GM12878 (cell line): ENCODE measurements around the gene CARM1.

Experiments used
- CBX5 ChIP-seq: sonication (generic); IDR thresholded peaks from 2 replicates; pipeline ENCODE4 v1.6.1; 2016; ENCODE audit warnings: low read depth, moderate library complexity, mild to moderate bottlenecking, inconsistent platforms
- CTCF ChIP-seq, 3 experiments: IDR thresholded peaks in 2 of 3; conservative IDR thresholded peaks in 1 of 3; 2 replicates each; pipeline ENCODE4 v1.5.1; 2011; ENCODE audit warnings: low read depth in 3 of 3, low read length in 3 of 3, mild to moderate bottlenecking in 3 of 3, control low read depth in 2 of 3, moderate library complexity in 2 of 3, inconsistent platforms in 1 of 3, mixed read lengths in 1 of 3; ENCODE audit not compliant: control insufficient read depth in 2 of 3, insufficient read depth in 1 of 3; ENCODE audit errors: extremely low read depth in 1 of 3
- EP300 ChIP-seq, 2 experiments: fragments of 150-350 bp in 1 of 2; IDR thresholded peaks; 2 replicates each; pipeline ENCODE4 v1.6.1; 2011 to 2012; ENCODE audit warnings: low read depth in 2 of 2, low read length in 2 of 2, borderline replicate concordance in 1 of 2, improper control_type of control experiment in 1 of 2, inconsistent platforms in 1 of 2; ENCODE audit not compliant: control insufficient read depth in 1 of 2
- EZH2 ChIP-seq: IDR thresholded peaks from 2 replicates; pipeline ENCODE4 v1.6.1; 2012; ENCODE audit warnings: low read depth, mild to moderate bottlenecking, control low read depth, inconsistent platforms, low read length, borderline replicate concordance; ENCODE audit not compliant: control insufficient read depth
- HDAC2 ChIP-seq: fragments of 200-600 bp; sonication (generic); IDR thresholded peaks from 2 replicates; pipeline ENCODE4 v1.6.1; 2017
- NR2F1 ChIP-seq: fragments of 450-650 bp; conservative IDR thresholded peaks from 2 replicates; pipeline ENCODE4 v1.6.1; 2017; ENCODE audit warnings: mild to moderate bottlenecking
- POLR2A ChIP-seq: IDR thresholded peaks from 2 replicates; pipeline ENCODE4 v1.6.1; 2011; ENCODE audit warnings: low read depth, mild to moderate bottlenecking, low read length
- POU2F2 ChIP-seq: IDR thresholded peaks from 3 replicates; pipeline ENCODE4 v1.6.1; 2011; ENCODE audit warnings: low read depth, mild to moderate bottlenecking, low read length, borderline replicate concordance
- SRF ChIP-seq, 2 experiments: IDR thresholded peaks; 2 replicates each; pipeline ENCODE4 v1.6.1; 2011; ENCODE audit warnings: low read depth in 2 of 2, low read length in 2 of 2, mild to moderate bottlenecking in 1 of 2, moderate library complexity in 1 of 2
- ZNF24 ChIP-seq: fragments of 450-650 bp; IDR thresholded peaks from 2 replicates; pipeline ENCODE4 v1.6.1; 2017; ENCODE audit warnings: antibody characterized with exemption, mild to moderate bottlenecking
- ZNF687 ChIP-seq: fragments of 450-650 bp; IDR thresholded peaks from 2 replicates; pipeline ENCODE4 v1.6.1; 2017; ENCODE audit warnings: mild to moderate bottlenecking, moderate library complexity
- TF ChIP-seq, protein P1 (sequence below): IDR thresholded peaks from 2 replicates; pipeline ENCODE4 v1.6.1; 2011; ENCODE audit warnings: low read depth, low read length, improper control_type of control experiment, borderline replicate concordance

DNA sequence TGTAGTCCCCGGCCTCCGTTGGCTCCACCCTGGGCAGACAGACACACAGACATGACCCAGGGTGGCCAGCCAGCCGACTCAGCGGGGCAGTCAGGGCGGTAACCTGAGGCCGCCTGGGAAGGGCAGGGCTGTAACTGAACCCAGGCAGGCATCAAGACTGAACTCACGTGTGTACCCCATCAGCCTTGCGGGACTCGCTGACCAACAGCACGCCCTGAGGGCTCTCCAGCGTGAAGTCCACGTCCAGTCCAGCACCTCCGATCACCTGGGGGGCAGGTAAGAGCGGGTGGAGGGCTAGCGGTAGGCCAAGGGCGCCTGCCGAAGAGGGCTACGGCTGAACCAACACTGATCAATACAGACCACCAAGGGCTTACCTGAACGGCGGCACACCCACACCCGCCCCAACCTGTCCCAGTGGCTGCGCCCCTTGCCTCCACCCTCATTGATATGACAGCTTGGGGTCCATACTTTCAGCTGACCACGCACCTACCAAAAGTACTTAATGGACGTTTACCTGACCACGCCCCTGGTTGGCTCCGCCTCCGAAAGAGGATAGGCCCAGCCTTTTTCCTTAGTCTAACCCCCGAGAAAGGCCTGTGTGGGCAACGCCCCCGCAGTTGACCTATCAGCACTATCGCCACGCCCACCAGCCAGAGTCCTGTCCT lies 36.1 kb upstream of the CARM1 start:
- TF ChIP-seq NR2F1 (no peak), SRF (IDR thresholded peaks at IDR 0.05; ENCODE audit: low read depth in 2 of 2, low read length in 2 of 2) (no peak), POLR2A (peak; percentile 49; the same call in 1 of the 2 replicates), CTCF (IDR thresholded peaks at IDR 0.05 in 2 of 3, conservative IDR thresholded peaks at IDR 0.05 in 1 of 3; ENCODE audit: control insufficient read depth in 2 of 3, extremely low read depth in 1 of 3, insufficient read depth in 1 of 3, low read depth in 3 of 3, low read length in 3 of 3) (no peak), EP300 (IDR thresholded peaks at IDR 0.05; ENCODE audit: borderline replicate concordance in 1 of 2, control insufficient read depth in 1 of 2, low read depth in 2 of 2, low read length in 2 of 2) (no peak), HDAC2 (no peak), CBX5 (no peak), ZNF24 (no peak), POU2F2 (no peak), EZH2 (no peak), ZNF687 (no peak)
- TF ChIP-seq, protein P1, sequence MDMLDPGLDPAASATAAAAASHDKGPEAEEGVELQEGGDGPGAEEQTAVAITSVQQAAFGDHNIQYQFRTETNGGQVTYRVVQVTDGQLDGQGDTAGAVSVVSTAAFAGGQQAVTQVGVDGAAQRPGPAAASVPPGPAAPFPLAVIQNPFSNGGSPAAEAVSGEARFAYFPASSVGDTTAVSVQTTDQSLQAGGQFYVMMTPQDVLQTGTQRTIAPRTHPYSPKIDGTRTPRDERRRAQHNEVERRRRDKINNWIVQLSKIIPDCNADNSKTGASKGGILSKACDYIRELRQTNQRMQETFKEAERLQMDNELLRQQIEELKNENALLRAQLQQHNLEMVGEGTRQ = no peak
